Panc1 (cell line): Measurements from ENCODE around the gene ACADM. TPM values are rescaled to one million over a fixed set of nuclear protein-coding genes. Genes with fewer than 3 reads are reported as not detected.

Source experiments
- total RNA-seq: library from RNA; stranded (reverse); gene quantifications from one replicate; pipeline ENCODE4 v1.2.1, GENCODE V29; 2021; ENCODE audit not compliant: unreplicated experiment

Gene ACADM
- total RNA-seq, 1 experiment from 2014 or later = 57.2 TPM

Other genes starting within 250 kb of the ACADM start
- 0.18 TPM for gene SLC44A5, start 113.6 kb upstream of the ACADM start, total RNA-seq
- 77.9 TPM for gene RABGGTB, start 61.5 kb downstream of the ACADM start, total RNA-seq
- gene MSH4, start 72.2 kb downstream of the ACADM start, total RNA-seq = 0.26 TPM
- gene ASB17, start 207.7 kb downstream of the ACADM start, total RNA-seq = not detected